Measurements from ENCODE around the gene PMP22.

DNA sequence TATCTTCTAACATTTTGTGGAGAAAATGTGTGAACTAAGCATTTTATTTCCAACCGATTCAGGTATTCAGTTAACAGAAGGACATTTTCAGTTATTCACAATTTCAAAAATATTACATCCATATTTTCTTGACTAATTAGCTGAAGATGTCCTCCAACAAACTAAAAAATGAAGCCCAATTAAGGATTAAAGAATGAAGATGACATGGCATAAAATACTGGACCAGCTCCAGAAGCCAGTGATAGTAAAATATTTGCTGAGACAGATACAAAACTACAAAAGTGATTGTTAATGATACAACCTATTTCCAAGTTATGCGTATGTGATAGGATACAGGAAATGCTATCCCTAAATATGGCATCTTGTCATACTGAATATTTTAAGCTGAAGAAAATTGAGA lies 48.6 kb downstream of the PMP22 start:
- TF ChIP-seq, protein P1, sequence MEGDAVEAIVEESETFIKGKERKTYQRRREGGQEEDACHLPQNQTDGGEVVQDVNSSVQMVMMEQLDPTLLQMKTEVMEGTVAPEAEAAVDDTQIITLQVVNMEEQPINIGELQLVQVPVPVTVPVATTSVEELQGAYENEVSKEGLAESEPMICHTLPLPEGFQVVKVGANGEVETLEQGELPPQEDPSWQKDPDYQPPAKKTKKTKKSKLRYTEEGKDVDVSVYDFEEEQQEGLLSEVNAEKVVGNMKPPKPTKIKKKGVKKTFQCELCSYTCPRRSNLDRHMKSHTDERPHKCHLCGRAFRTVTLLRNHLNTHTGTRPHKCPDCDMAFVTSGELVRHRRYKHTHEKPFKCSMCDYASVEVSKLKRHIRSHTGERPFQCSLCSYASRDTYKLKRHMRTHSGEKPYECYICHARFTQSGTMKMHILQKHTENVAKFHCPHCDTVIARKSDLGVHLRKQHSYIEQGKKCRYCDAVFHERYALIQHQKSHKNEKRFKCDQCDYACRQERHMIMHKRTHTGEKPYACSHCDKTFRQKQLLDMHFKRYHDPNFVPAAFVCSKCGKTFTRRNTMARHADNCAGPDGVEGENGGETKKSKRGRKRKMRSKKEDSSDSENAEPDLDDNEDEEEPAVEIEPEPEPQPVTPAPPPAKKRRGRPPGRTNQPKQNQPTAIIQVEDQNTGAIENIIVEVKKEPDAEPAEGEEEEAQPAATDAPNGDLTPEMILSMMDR (IDR thresholded peaks at IDR 0.05) = no peak
- TF ChIP-seq POLR2AphosphoS5 (IDR thresholded peaks at IDR 0.05) (no peak), POLR2A (IDR thresholded peaks at IDR 0.05; ENCODE audit: low read depth) (no peak)
